K562 (cell line): ENCODE measurements around the gene C5orf24. TPM values are rescaled to one million over a fixed set of nuclear protein-coding genes. Genes with fewer than 3 reads are reported as not detected.
A peak's percentile ranks its signal among the peaks of the same experiment; 100 is the strongest.

Experiments
- CBX2 ChIP-seq: fragments of 200-600 bp; sonication (generic); IDR thresholded peaks from one replicate; pipeline ENCODE4 v1.6.1; 2012; ENCODE audit warnings: mild to moderate bottlenecking, low read length, inconsistent platforms; ENCODE audit not compliant: insufficient read depth, poor library complexity, severe bottlenecking
- CEBPZ ChIP-seq: fragments of 150-350 bp; IDR thresholded peaks from 2 replicates; pipeline ENCODE4 v1.6.1; 2014; ENCODE audit warnings: low read depth, mild to moderate bottlenecking, low read length, borderline replicate concordance
- DIDO1 ChIP-seq: fragments of 450-650 bp; IDR thresholded peaks from 2 replicates; pipeline ENCODE4 v1.6.1; 2016; ENCODE audit warnings: low read depth, missing biosample characterization, missing genetic modification characterization
- E2F3 ChIP-seq: fragments of 250-450 bp; sonication (Bioruptor Pico); IDR thresholded peaks from 2 replicates; pipeline ENCODE4 v1.4.0; 2020; ENCODE audit warnings: mild to moderate bottlenecking
- ETV5 ChIP-seq: sonication (generic); formaldehyde crosslinking; IDR thresholded peaks from 2 replicates; pipeline ENCODE4 v1.4.0; 2020; ENCODE audit warnings: low read depth, mild to moderate bottlenecking, missing genetic modification reagents
- KDM5B ChIP-seq: fragments of 200-600 bp; sonication (generic); IDR thresholded peaks from 2 replicates; pipeline ENCODE4 v1.6.1; 2012; ENCODE audit warnings: low read depth, mild to moderate bottlenecking, moderate library complexity, low read length, control low read depth, inconsistent platforms; ENCODE audit not compliant: insufficient replicate concordance
- NR2C1 ChIP-seq, 2 experiments: fragments of 450-650 bp; IDR thresholded peaks; 2 replicates each; pipeline ENCODE4 v1.6.1; 2017; ENCODE audit warnings: mild to moderate bottlenecking in 2 of 2, antibody characterized with exemption in 1 of 2, inconsistent platforms in 1 of 2, missing compliant biosample characterization in 1 of 2, missing genetic modification characterization in 1 of 2
- OTX1 ChIP-seq: fragments of 450-650 bp; formaldehyde crosslinking; IDR thresholded peaks from 2 replicates; pipeline ENCODE4 v1.4.0; 2022; ENCODE audit warnings: mild to moderate bottlenecking
- RB1 ChIP-seq: fragments of 450-650 bp; IDR thresholded peaks from 2 replicates; pipeline ENCODE4 v1.6.1; 2017; ENCODE audit warnings: low read depth, mild to moderate bottlenecking
- RBM14 ChIP-seq: fragments of 200-400 bp; formaldehyde crosslinking; IDR thresholded peaks from 2 replicates; pipeline ENCODE4 v1.6.1; 2018; ENCODE audit warnings: low read depth, mild to moderate bottlenecking, low read length, moderate library complexity, borderline replicate concordance; ENCODE audit not compliant: insufficient read depth
- SAFB ChIP-seq: fragments of 200-400 bp; formaldehyde crosslinking; IDR thresholded peaks from 2 replicates; pipeline ENCODE4 v1.6.1; 2017; ENCODE audit warnings: low read depth, low read length, borderline replicate concordance
- SMAD3 ChIP-seq: fragments of 450-650 bp; formaldehyde crosslinking; conservative IDR thresholded peaks from 2 replicates; pipeline ENCODE4 v1.4.0; 2020; ENCODE audit warnings: mild to moderate bottlenecking
- ZNF224 ChIP-seq: sonication (generic); formaldehyde crosslinking; IDR thresholded peaks from 2 replicates; pipeline ENCODE4 v1.8.0; 2022; ENCODE audit warnings: mild to moderate bottlenecking, missing genetic modification reagents
- ZNF316 ChIP-seq: fragments of 450-650 bp; IDR thresholded peaks from 2 replicates; pipeline ENCODE4 v1.6.1; 2016
- polyA plus RNA-seq, 8 experiments: library from polyadenylated mRNA; depleted of rRNA in 4 of 8; stranded (reverse) in 5 of 8; unstranded in 3 of 8; fragments of >200 nt; fragmentation: Nextera tagmentation in 2 of 8; fragmentation: Illumina TruSeq in 1 of 8; extraction: Ambion mirVana in 2 of 8; extraction: Trizol in 1 of 8; gene quantifications; 2 replicates each; pipeline versions ENCODE4 v1.2.1 to v1.2.3, GENCODE V29; 2011 to 2014; ENCODE audit warnings: inconsistent platforms in 1 of 8, missing spikeins in 1 of 8
- total RNA-seq, 7 experiments: library from RNA; depleted of rRNA in 6 of 7; stranded (reverse); fragments of >200 nt in 6 of 7; fragmentation: Illumina TruSeq in 2 of 7; extraction: Trizol in 2 of 7; gene quantifications; 2 replicates each; pipeline versions ENCODE4 v1.2.1 to v1.2.3, GENCODE V29; 2011 to 2021; ENCODE audit warnings: low replicate concordance in 1 of 7
- TF ChIP-seq, protein P1 (sequence below), 3 experiments: fragments of 200-800 bp in 1 of 3; fragments of 250-450 bp in 1 of 3; fragments of 450-650 bp in 1 of 3; sonication (Bioruptor Pico) in 1 of 3; sonication (Bioruptor generic) in 1 of 3; formaldehyde crosslinking in 1 of 3; IDR thresholded peaks; 2 replicates each; pipeline versions ENCODE4 v1.6.1 to v1.8.0; 2016 to 2022; ENCODE audit warnings: mild to moderate bottlenecking in 2 of 3, missing genetic modification characterization in 2 of 3, missing compliant biosample characterization in 1 of 3, moderate library complexity in 1 of 3
- TF ChIP-seq, protein P2 (sequence below): sonication (generic); formaldehyde crosslinking; IDR thresholded peaks from 2 replicates; pipeline ENCODE4 v1.5.0; 2020; ENCODE audit warnings: missing genetic modification reagents

The C5orf24 gene
- total and polyA plus RNA-seq, 9 of the 15 experiments (the other 6 are each of a cell fraction or from before 2014, with no cell fraction given), result 8.9 to 38.6 (median 28.4) TPM

DNA sequence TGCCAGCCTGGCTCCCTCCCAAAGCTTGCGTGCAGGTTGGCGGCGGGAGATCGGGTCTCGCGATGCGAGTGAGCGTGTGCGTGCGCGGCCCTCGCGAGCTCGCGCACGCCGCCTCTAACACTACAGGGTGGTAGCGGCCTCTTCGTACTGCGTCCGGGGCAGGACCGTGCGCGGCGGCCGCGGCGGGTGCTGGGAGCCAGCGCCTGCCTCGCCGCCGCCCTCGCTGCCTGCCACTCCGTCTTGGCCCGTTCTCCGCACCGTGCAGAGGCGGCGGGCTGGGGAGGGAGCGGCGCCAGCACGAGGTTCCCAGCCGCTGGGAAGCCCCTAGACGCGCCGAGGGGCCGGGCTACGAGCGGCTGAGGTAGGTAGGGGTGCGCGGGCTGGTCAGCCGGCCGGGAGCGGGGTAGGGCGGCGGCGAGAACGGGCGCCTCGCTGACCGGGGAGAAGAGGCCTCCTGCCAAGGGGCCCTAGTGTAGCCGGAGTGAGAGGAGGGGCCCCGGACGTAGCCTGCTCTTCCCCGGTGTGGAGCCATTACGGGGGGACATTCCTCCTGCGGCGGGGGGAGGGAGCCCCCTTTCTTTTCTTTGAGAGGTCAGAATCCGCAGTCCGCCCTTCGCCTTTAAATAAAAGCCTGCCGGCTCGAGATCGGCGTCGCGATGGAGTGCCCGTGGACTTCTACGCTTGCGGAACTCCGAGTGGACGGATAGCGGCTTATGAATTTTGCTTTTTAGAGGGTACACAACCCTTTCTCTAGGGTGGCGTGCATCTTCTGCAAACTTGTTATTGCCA, at the start of gene C5orf24 (continued):
- no peak for TF ChIP-seq CBX2
- peak; percentile 95 for TF ChIP-seq E2F3 (CRISPR knock-in tag)
- TF ChIP-seq CEBPZ, result no peak
- TF ChIP-seq, protein P1, sequence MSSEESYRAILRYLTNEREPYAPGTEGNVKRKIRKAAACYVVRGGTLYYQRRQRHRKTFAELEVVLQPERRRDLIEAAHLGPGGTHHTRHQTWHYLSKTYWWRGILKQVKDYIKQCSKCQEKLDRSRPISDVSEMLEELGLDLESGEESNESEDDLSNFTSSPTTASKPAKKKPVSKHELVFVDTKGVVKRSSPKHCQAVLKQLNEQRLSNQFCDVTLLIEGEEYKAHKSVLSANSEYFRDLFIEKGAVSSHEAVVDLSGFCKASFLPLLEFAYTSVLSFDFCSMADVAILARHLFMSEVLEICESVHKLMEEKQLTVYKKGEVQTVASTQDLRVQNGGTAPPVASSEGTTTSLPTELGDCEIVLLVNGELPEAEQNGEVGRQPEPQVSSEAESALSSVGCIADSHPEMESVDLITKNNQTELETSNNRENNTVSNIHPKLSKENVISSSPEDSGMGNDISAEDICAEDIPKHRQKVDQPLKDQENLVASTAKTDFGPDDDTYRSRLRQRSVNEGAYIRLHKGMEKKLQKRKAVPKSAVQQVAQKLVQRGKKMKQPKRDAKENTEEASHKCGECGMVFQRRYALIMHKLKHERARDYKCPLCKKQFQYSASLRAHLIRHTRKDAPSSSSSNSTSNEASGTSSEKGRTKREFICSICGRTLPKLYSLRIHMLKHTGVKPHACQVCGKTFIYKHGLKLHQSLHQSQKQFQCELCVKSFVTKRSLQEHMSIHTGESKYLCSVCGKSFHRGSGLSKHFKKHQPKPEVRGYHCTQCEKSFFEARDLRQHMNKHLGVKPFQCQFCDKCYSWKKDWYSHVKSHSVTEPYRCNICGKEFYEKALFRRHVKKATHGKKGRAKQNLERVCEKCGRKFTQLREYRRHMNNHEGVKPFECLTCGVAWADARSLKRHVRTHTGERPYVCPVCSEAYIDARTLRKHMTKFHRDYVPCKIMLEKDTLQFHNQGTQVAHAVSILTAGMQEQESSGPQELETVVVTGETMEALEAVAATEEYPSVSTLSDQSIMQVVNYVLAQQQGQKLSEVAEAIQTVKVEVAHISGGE (CRISPR knock-in tag; IDR thresholded peaks at IDR 0.05), result peak in 1 of 3 experiments; percentile 60; a peak in 1 of 6 replicates
- TF ChIP-seq ETV5 (CRISPR knock-in tag), result peak; percentile 34
- TF ChIP-seq NR2C1 (IDR thresholded peaks at IDR 0.05), result no peak
- peak; percentile 69 for TF ChIP-seq NR2C1 (tag; IDR thresholded peaks at IDR 0.05)
- no peak for TF ChIP-seq OTX1 (CRISPR knock-in tag)
- 0 out of 2 replicates have a peak, but pooled peaks have one; percentile 76 for TF ChIP-seq RBM14
- no peak for TF ChIP-seq DIDO1 (tag)
- peak; percentile 94 for TF ChIP-seq SAFB
- TF ChIP-seq ZNF316, result no peak
- TF ChIP-seq SMAD3 (CRISPR knock-in tag), result no peak
- TF ChIP-seq, protein P2, sequence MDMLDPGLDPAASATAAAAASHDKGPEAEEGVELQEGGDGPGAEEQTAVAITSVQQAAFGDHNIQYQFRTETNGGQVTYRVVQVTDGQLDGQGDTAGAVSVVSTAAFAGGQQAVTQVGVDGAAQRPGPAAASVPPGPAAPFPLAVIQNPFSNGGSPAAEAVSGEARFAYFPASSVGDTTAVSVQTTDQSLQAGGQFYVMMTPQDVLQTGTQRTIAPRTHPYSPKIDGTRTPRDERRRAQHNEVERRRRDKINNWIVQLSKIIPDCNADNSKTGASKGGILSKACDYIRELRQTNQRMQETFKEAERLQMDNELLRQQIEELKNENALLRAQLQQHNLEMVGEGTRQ, result no peak
- peak; percentile 95 for TF ChIP-seq RB1
- no peak for TF ChIP-seq ZNF224 (CRISPR knock-in tag)
- TF ChIP-seq KDM5B, result peak; percentile 93
